Skeletal muscle satellite cell (primary cell): ENCODE measurements around the gene ACAP1.
A peak's percentile ranks its signal among the peaks of the same experiment; 100 is the strongest.

Experiments used
- H3K27me3 ChIP-seq: 2 replicates; pipeline ENCODE4 v1.7.0; 2013; ENCODE audit warnings: low read length; ENCODE audit not compliant: control insufficient read depth, insufficient read depth
- H3K36me3 ChIP-seq: 2 replicates; pipeline ENCODE4 v1.7.0; 2013; ENCODE audit warnings: mild to moderate bottlenecking, control low read depth, low read length; ENCODE audit not compliant: insufficient read depth
- H3K4me1 ChIP-seq: 2 replicates; pipeline ENCODE4 v1.7.0; 2013; ENCODE audit warnings: low read length; ENCODE audit not compliant: control insufficient read depth, insufficient read depth
- H3K4me2 ChIP-seq: 2 replicates; pipeline ENCODE4 v1.7.0; 2013; ENCODE audit warnings: mild to moderate bottlenecking, low read length
- H3K4me3 ChIP-seq: 2 replicates; pipeline ENCODE4 v1.7.0; 2013; ENCODE audit warnings: low read length
- H3K9ac ChIP-seq: 2 replicates; pipeline ENCODE4 v1.7.0; 2013; ENCODE audit warnings: mild to moderate bottlenecking, low read depth, low read length, moderate library complexity
- H3K9me3 ChIP-seq: replicated peaks from 2 replicates; pipeline ENCODE4 v1.7.0; 2013; ENCODE audit warnings: mild to moderate bottlenecking, control low read depth, low read length

The ACAP1 gene

DNA sequence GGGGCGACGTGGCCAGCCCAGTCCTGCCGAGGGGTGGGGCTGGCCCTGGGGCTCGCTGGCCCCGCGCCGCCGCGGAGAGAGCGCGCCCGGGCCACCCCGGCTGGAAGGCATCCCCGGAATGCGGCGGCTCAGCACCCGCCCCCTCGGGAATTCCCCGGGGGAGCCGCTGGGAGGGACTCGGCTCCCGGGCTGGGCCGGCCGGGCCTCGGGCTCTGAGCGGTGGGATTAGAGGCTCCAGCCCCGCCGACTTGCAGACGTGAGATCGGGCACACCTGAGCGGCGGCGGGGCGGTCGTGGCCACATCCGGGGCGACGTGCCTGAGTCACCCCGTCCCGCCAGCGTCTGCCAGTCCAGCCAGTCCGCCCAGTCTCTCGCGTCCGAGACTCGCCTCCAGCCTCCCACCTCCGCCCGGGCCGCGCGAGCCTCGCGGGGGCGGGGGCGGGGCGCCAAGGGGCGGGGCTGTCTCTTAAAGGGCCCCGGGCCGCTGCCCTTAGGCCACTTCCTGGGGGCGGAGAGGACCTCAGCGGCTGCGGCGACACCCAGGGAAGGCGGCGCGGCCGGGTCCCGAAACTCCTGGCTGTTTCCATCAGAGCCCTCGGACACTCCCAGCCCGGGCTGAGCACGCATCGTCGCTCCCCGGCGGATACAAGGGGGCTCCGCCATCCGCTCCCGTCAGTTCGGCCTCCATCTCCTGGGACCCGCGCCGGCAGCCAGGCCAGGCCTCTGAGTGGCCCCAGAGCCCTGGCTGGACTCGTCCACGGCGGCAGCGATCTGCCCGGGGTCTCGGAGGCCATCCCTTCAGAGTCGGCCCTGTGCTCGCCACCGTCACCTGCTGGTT lies 15.6 kb downstream of the ACAP1 start, which contains the start of gene KCTD11:
KCTD11 (plus strand) TSS at position 498 of the 838 bp plus-strand sequence.
- Histone ChIP-seq H3K4me3 (peak within 1 kb of the TSS; percentile 97), H3K4me1 (peaks cover 49% of the 10 kb centered on the region), H3K4me2 (peak within 1 kb of the TSS; percentile 82), H3K27me3 (no peaks in the 10 kb centered on the region), H3K9ac (peak within 1 kb of the TSS; percentile 99), H3K36me3 (no peaks in the 10 kb centered on the region), H3K9me3 (no peaks in the 10 kb centered on the region)

DNA sequence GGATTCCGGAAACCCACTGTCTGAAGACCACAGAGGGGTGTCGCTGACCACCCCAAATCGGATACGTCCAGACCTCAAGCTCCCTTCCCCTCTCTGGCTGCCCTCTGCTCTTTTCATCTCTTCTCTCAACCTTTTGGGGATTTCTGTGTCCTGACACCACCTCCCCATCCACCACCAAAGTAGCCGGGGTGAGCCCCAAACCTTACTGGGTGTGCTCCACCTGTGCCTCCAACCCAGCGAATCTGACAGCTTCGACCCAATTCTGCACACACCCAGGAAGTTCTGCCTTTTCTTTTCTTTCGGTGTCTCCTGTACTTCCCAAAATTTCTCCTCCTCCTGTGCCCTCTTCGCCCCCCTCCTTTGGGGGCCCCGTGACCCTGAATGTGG lies 16.2 kb downstream of the ACAP1 start:
- Histone ChIP-seq H3K4me3 (peak overlapping the region; percentile 97), H3K4me1 (peaks cover 49% of the 10 kb centered on the region), H3K9me3 (no peaks in the 10 kb centered on the region), H3K27me3 (no peaks in the 10 kb centered on the region), H3K9ac (peak overlapping the region; percentile 99), H3K36me3 (no peaks in the 10 kb centered on the region), H3K4me2 (peak overlapping the region; percentile 82)

DNA sequence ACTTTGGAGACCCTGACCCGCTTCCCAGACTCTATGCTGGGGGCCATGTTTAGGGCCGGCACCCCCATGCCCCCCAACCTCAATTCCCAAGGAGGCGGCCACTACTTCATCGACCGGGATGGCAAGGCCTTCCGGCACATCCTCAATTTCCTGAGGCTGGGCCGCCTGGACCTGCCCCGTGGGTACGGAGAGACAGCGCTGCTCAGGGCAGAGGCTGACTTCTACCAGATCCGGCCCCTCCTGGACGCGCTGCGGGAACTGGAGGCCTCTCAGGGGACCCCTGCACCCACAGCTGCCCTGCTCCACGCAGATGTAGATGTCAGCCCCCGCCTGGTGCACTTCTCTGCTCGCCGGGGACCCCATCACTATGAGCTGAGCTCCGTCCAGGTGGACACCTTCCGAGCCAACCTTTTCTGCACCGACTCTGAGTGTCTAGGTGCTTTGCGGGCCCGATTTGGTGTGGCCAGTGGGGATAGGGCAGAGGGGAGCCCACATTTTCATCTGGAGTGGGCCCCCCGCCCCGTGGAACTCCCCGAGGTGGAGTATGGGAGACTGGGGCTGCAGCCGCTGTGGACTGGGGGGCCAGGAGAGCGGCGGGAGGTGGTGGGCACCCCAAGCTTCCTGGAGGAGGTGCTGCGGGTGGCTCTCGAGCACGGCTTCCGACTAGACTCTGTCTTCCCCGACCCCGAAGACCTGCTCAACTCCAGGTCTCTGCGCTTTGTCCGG lies 16.7 kb downstream of the ACAP1 start:
- no peaks in the 10 kb centered on the region for H3K9me3 ChIP-seq
- H3K4me1 ChIP-seq, result peaks cover 49% of the 10 kb centered on the region
- H3K36me3 ChIP-seq, result no peaks in the 10 kb centered on the region
- peak overlapping the region; percentile 97 for H3K4me3 ChIP-seq
- peak overlapping the region; percentile 99 for H3K9ac ChIP-seq
- no peaks in the 10 kb centered on the region for H3K27me3 ChIP-seq
- H3K4me2 ChIP-seq, result peak overlapping the region; percentile 82

- H3K9me3 ChIP-seq, result no peaks in the 10 kb centered on the region
- H3K4me1 ChIP-seq, result peaks cover 42% of the 10 kb centered on the region
- no peak overlapping the region for H3K9ac ChIP-seq
- H3K4me2 ChIP-seq, result peak overlapping the region; percentile 82
- H3K27me3 ChIP-seq, result no peaks in the 10 kb centered on the region
- H3K36me3 ChIP-seq, result no peaks in the 10 kb centered on the region
- peak overlapping the region; percentile 44 for H3K4me3 ChIP-seq
These were observed 18.0 kb downstream of the ACAP1 start for GRCh38 chr17:7354262-7354843.

DNA sequence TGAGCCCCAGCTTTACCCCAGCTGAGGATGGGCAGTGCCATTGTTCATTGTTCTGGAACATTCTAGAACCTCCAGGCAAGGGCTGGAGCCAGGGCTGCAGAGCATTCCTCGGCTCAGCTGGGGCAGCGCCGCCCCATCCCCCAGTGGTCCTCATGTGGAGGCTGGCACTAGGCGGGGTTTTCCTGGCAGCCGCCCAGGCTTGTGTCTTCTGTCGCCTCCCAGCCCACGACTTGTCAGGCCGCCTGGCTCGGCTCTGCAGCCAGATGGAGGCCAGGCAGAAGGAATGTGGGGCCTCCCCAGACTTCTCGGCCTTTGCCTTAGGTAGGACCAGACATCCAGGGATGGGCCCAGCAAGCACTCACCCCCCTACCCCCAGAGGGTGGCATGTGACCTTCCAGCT lies 18.7 kb downstream of the ACAP1 start, which contains the start of gene TMEM95:
TMEM95 (plus strand) TSS at position 104 of the 400 bp plus-strand sequence; CDS start at position 153, 49 bp downstream.
- peak within 1 kb of the TSS; percentile 44 for H3K4me3 ChIP-seq
- peak within 1 kb of the TSS; percentile 82 for H3K4me2 ChIP-seq
- H3K27me3 ChIP-seq, result no peaks in the 10 kb centered on the region
- no peaks in the 10 kb centered on the region for H3K36me3 ChIP-seq
- H3K9me3 ChIP-seq, result no peaks in the 10 kb centered on the region
- peaks cover 35% of the 10 kb centered on the region for H3K4me1 ChIP-seq
- H3K9ac ChIP-seq, result no peak within 1 kb of the TSS

DNA sequence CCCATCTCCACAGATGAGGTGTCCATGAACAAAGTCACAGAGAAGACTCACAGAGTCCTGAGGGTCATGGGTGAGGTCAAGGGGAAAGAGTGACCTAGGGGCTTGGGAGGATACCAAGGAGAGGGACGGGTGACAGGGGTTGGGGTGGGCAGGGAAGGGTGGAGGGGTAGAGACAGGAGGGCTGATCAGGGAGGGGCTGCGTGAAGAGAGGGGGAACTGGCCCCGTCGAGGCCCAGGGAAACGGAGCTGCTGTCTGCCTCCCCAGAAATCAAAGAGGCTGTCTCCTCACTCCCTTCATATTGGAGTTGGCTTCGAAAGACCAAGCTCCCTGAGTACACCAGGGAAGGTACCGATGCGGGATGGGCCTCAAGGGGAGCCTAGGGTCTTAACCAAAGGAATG lies 19.2 kb downstream of the ACAP1 start:
- H3K36me3 ChIP-seq, result no peaks in the 10 kb centered on the region
- H3K9me3 ChIP-seq, result no peaks in the 10 kb centered on the region
- H3K27me3 ChIP-seq, result no peaks in the 10 kb centered on the region
- H3K4me1 ChIP-seq, result peaks cover 35% of the 10 kb centered on the region
- H3K4me2 ChIP-seq, result no peak overlapping the region
- no peak overlapping the region for H3K4me3 ChIP-seq
- no peak overlapping the region for H3K9ac ChIP-seq

DNA sequence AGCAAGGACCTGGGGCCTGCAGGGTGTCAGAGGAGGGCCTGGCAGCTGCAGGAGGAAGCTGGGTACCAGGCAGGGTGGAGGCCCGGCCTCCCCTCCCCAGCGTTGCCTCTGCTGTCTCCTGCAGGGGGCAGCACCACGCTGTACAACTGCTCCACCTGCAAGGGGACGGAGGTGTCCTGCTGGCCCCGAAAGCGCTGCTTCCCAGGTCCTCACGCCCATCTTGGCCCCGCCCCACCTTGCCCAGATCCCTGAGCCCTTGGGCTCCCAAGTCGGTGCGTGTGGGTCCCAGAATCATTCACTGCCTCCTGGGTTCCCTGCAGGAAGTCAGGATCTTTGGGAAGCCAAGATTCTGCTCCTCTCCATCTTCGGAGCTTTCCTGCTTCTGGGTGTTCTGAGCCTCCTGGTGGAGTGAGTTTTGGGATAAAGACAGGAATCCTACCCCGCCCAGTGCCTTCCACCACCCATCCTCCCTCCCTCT lies 19.8 kb downstream of the ACAP1 start:
- Histone ChIP-seq H3K4me2 (no peak overlapping the region), H3K9ac (no peak overlapping the region), H3K36me3 (no peaks in the 10 kb centered on the region), H3K4me1 (peaks cover 35% of the 10 kb centered on the region), H3K27me3 (no peaks in the 10 kb centered on the region), H3K4me3 (no peak overlapping the region), H3K9me3 (no peaks in the 10 kb centered on the region)

DNA sequence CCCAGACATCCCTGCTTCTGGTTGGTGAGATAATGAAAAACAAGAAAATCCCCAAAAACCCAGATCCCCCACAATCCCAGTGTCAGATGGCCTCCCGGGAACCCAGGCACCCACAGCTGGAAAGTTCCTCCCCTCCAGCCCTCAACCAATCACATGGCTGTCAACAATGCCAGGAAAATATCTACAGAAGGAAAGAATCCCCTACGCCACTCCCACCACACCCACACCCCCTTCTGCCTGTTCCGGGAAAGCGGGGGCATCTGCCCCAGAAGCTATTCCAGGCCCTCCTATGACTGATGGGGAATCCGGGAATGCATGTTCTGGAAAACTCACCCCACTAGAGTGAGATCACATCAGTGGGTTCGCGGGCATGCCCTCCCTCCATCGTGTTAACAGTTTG lies 20.4 kb downstream of the ACAP1 start:
- H3K36me3 ChIP-seq, result no peaks in the 10 kb centered on the region
- no peaks in the 10 kb centered on the region for H3K9me3 ChIP-seq
- peaks cover 35% of the 10 kb centered on the region for H3K4me1 ChIP-seq
- no peak overlapping the region for H3K4me2 ChIP-seq
- no peak overlapping the region for H3K4me3 ChIP-seq
- H3K9ac ChIP-seq, result no peak overlapping the region
- no peaks in the 10 kb centered on the region for H3K27me3 ChIP-seq

DNA sequence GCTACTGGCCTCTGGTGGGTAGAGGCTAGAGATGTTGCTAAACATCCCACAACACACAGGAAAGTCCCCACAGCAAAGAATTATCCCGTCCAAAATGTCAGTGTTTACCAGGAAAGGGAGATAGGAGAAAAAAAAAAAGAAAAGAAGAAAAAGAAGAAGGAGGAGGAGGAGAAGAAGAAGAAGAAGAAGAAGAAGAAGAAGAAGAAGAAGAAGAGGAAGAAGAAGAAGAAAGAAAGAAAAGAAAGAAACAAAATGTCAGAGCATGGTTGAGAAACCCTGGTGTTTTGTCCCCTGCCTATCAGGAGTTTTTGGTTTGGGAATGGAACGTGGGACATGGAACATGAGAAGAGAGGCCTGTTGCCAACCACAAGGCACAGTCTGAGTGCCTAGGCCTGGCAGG lies 21.1 kb downstream of the ACAP1 start:
- no peak overlapping the region for H3K9ac ChIP-seq
- H3K27me3 ChIP-seq, result no peaks in the 10 kb centered on the region
- H3K4me3 ChIP-seq, result no peak overlapping the region
- peaks cover 35% of the 10 kb centered on the region for H3K4me1 ChIP-seq
- H3K9me3 ChIP-seq, result no peaks in the 10 kb centered on the region
- H3K4me2 ChIP-seq, result no peak overlapping the region
- no peaks in the 10 kb centered on the region for H3K36me3 ChIP-seq

GRCh38 chr17:7361906-7362305 lies 25.6 kb downstream of the ACAP1 start:
- no peak overlapping the region for H3K9ac ChIP-seq
- no peak overlapping the region for H3K4me2 ChIP-seq
- H3K4me1 ChIP-seq, result no peaks in the 10 kb centered on the region
- no peaks in the 10 kb centered on the region for H3K9me3 ChIP-seq
- H3K27me3 ChIP-seq, result no peaks in the 10 kb centered on the region
- H3K36me3 ChIP-seq, result no peaks in the 10 kb centered on the region
- no peak overlapping the region for H3K4me3 ChIP-seq

- Histone ChIP-seq H3K4me2 (no peak overlapping the region), H3K4me3 (no peak overlapping the region), H3K36me3 (no peaks in the 10 kb centered on the region), H3K4me1 (no peaks in the 10 kb centered on the region), H3K27me3 (no peaks in the 10 kb centered on the region), H3K9me3 (no peaks in the 10 kb centered on the region), H3K9ac (no peak overlapping the region)
These were observed 27.0 kb downstream of the ACAP1 start for GRCh38 chr17:7363311-7363710.
